Omental fat pad (tissue), 4 donors: Measurements from ENCODE around the gene MDM1. TPM values are rescaled to one million over a fixed set of nuclear protein-coding genes. Genes with fewer than 3 reads are reported as not detected.

Experiments used
- ATAC-seq: fragments of 150-250 bp; one replicate; pipeline ENCODE4 v1.9.1; 2016; ENCODE audit warnings: mild to moderate bottlenecking, moderate library complexity; ENCODE audit not compliant: low FRiP score
- DNase-seq: peaks from one replicate; pipeline ENCODE4 v3.0.0-alpha.2; 2019; ENCODE audit warnings: low spot score
- total RNA-seq, 4 donors: library from RNA; depleted of rRNA; stranded (reverse); fragments of >200 nt; gene quantifications; one replicate each; pipeline ENCODE4 v1.1.0, GENCODE V29; 2016
- TF ChIP-seq, protein P1 (sequence below), 3 donors: fragments of 450-650 bp; IDR thresholded peaks; one replicate each; pipeline ENCODE4 v1.5.1; 2016 to 2017; ENCODE audit warnings: antibody characterized with exemption in 3 of 3, mild to moderate bottlenecking in 3 of 3, moderate library complexity in 2 of 3

MDM1 gene
- total RNA-seq, 4 donors from 2014 or later, result 9.0 to 21.8 (median 10.0) TPM

DNA sequence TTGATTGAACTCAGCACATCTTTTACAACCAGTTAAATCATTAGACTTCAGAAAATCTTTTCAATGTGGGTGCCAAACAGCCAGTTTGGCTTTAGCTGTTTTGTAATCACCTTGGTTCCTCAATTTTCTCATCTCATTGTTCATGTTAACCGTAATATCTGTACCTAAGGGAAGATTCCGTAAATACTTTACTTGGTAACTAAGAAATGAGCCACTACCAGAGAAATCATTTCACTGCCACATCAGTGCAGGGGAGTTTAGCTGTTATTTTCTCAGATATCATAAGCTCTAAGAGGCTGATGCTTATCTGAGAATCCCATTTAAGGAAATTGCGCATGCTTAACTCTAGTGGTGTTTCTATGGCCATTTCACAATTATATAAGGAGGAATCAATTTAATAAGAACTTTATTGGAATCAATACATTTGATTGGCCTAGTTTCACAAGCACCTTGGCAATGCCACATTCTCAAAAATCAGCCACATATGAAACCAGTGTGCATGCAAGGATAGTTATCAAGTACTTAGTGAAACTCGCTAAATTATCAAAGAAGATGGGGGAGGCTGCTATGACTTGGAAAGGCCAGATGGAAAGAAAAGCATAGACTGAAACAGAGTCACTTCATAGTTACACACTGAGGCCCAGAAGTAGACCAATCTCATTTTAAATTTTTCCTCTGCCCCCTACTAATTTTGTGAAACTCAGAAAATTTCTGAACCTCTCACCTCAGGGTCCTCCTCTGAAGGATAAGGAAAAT is 50.7 kb downstream of the MDM1 start:
- DNase-seq (no peak), ATAC-seq (no peak)
- TF ChIP-seq, protein P1, sequence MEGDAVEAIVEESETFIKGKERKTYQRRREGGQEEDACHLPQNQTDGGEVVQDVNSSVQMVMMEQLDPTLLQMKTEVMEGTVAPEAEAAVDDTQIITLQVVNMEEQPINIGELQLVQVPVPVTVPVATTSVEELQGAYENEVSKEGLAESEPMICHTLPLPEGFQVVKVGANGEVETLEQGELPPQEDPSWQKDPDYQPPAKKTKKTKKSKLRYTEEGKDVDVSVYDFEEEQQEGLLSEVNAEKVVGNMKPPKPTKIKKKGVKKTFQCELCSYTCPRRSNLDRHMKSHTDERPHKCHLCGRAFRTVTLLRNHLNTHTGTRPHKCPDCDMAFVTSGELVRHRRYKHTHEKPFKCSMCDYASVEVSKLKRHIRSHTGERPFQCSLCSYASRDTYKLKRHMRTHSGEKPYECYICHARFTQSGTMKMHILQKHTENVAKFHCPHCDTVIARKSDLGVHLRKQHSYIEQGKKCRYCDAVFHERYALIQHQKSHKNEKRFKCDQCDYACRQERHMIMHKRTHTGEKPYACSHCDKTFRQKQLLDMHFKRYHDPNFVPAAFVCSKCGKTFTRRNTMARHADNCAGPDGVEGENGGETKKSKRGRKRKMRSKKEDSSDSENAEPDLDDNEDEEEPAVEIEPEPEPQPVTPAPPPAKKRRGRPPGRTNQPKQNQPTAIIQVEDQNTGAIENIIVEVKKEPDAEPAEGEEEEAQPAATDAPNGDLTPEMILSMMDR (IDR thresholded peaks at IDR 0.05), result no peak

DNA sequence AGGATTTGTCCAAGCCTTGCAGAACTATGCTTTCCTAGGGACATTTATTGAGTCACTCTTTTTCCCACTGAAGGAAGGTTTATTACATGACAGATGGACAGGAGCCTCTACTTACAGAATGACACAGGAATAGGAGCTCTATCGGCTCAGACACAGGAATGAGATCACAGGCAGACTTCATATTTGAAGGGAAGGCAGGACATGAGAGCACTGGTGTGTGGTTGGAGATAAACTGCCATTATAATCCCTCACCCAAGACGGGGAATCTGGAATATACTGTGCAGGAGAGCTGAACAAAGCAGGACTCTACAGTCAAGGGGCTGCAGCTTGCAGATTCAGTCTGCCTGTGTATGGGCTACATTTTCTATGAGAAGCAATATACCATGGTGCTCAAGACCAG is 51.9 kb downstream of the MDM1 start:
- TF ChIP-seq, protein P1 (IDR thresholded peaks at IDR 0.05), result no peak
- DNase-seq (no peak), ATAC-seq (no peak)

DNA sequence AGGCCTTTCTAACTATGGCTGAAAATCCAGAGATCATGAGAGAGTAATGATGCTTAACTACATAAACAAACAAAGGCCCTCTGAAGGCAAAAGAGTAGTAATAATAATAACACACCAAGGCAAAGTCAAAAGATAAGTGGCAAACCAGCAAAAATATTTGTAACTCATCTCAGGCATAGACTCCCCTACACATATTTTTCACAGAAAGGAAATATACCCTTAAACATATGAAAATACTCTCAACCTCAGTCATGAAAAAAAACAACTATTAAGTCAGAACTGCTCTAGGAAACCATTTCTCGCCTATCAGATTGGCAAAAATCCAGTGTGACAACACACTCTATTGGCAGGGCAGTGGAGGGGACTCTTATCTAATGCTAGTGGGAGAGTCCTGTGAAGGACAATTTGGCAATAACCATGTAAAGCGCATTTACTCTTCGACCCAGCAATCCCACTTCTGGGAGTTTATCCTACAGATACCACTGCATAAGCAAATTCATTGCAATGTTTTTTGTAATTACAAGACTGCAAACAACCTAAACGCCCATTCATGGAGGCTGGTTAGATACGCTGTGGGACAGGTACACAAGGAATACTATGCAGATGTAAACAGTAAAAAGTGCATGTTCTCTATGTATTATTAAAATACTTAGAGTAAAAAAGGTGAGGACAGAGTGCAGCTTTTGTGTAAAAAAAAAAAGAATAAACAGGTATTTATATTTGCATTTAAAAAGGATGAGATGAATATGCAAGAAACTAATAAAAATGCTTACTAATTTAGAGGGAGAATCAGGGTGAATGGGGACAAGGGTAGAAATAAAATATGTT is 52.7 kb downstream of the MDM1 start:
- TF ChIP-seq, protein P1 (IDR thresholded peaks at IDR 0.05), result no peak
- DNase-seq, result no peak
- no peak for ATAC-seq

DNA sequence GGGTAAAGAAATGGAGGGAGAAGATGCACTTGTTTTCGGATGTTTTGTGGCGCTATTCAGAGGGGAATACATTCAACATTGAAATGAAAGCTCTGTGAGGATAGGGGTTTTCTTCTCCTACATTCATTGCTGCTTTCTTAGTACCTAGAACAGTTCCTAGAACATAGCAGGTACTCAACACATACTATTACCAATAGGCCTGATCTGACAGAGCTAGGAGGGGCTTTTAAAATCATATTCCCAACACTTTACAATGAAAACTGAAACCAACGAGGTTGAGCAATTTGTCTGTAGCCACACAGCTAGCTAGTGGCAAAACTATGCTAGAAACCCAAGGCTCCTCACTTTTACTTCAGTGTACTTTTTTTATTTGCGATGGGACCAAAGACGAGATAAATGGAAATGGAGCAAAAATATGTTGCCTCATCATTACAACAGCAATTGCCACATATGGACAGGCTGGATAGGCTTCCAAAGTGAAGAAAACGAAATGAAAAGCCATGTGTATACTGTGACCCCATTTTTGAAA is 55.7 kb downstream of the MDM1 start:
- ATAC-seq, result no peak
- no peak for DNase-seq
- TF ChIP-seq, protein P1 (IDR thresholded peaks at IDR 0.05), result no peak

DNA sequence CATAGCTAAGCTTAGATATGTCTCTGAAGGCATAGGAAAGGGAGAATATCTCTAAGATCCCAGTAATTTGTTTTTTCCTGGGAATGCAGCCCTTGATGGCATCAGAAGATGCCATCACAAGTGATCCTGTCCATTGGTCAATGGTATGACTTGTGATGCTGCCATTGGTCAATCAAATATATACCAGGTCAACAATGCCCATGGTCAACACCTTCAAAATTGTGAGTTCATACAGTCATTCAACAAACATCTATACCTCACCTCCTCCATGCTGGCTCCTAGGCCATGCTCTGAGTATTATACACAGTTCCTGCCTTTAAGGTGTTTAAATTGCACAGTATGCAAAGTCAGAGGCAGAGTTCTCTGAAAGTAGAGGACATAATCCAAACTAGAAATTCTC is 59.4 kb downstream of the MDM1 start:
- ATAC-seq, result no peak
- DNase-seq, result no peak
- TF ChIP-seq, protein P1 (IDR thresholded peaks at IDR 0.05), result no peak

DNA sequence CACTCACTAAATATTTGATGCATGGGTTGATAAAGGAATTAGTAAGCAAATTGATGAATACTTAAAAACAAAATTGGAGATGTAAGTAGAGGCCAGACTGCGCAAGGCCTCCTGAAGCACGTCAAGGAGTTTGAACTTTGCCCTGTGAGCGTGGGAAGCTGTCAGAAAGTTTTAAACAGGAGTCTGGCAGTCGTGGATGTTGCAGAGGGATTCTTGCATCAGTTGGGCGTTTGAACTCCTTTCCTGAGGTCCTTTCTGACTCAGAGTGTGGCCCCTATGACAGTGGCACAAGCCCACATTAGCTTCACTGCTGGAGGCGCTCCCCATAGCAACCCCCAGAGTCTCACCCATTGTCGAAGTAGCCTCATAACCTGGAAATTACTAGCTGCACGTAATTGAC is 60.8 kb downstream of the MDM1 start:
- DNase-seq (no peak), ATAC-seq (no peak)
- TF ChIP-seq, protein P1 (IDR thresholded peaks at IDR 0.05), result no peak
